Activated naive CD8-positive, alpha-beta T cell treated with anti-CD3 and anti-CD28 coated beads, Interleukin-2, amount 50 U/mL, for 16 hours (primary cell): ENCODE measurements around the gene ATP5IF1.

Experiments used
- DNase-seq: peaks from one replicate; pipeline ENCODE4 v3.0.0-alpha.2; 2020; ENCODE audit warnings: low read depth, low spot score

The ATP5IF1 gene

GRCh38 chr1:28236656-28237322, 865 bp downstream of the ATP5IF1 start:
- DNase-seq, result no peak

GRCh38 chr1:28239004-28239403, 3.1 kb downstream of the ATP5IF1 start:
- no peak for DNase-seq

GRCh38 chr1:28240024-28240423, 4.1 kb downstream of the ATP5IF1 start:
- no peak for DNase-seq

GRCh38 chr1:28241638-28242241, 5.8 kb downstream of the ATP5IF1 start:
- DNase-seq, result no peak

- no peak for DNase-seq
These were observed 7.9 kb downstream of the ATP5IF1 start for GRCh38 chr1:28243685-28244311.

- DNase-seq, result no peak
These were observed 8.8 kb downstream of the ATP5IF1 start for GRCh38 chr1:28244549-28245251.

GRCh38 chr1:28246427-28246832, 10.5 kb downstream of the ATP5IF1 start:
- no peak for DNase-seq

GRCh38 chr1:28247612-28248272, 11.8 kb downstream of the ATP5IF1 start:
- DNase-seq, result no peak

GRCh38 chr1:28248273-28249012, 12.5 kb downstream of the ATP5IF1 start:
- peak; percentile 63 for DNase-seq

GRCh38 chr1:28249013-28249865, 13.3 kb downstream of the ATP5IF1 start:
- no peak for DNase-seq

- no peak for DNase-seq
These were observed 14.0 kb downstream of the ATP5IF1 start for GRCh38 chr1:28249866-28250295.

GRCh38 chr1:28256197-28256827, 20.4 kb downstream of the ATP5IF1 start:
- DNase-seq, result no peak

- DNase-seq, result no peak
These were observed 21.8 kb downstream of the ATP5IF1 start for GRCh38 chr1:28257736-28258135.

- DNase-seq, result no peak
These were observed 22.8 kb downstream of the ATP5IF1 start for GRCh38 chr1:28258628-28259251.

GRCh38 chr1:28259252-28259933, 23.5 kb downstream of the ATP5IF1 start, which contains the start of gene SESN2:
TSS of gene SESN2 (plus strand) at chr1:28259518. CDS start at chr1:28259848, 330 bp downstream.
- peak; percentile 98 for DNase-seq

GRCh38 chr1:28259934-28260802, 24.2 kb downstream of the ATP5IF1 start:
- DNase-seq, result peak; percentile 11

GRCh38 chr1:28260803-28261174, 24.9 kb downstream of the ATP5IF1 start:
- DNase-seq, result no peak

GRCh38 chr1:28264897-28265296, 29.0 kb downstream of the ATP5IF1 start:
- no peak for DNase-seq
